ENCODE measurements around the gene MFGE8. TPM values are rescaled to one million over a fixed set of nuclear protein-coding genes. Genes with fewer than 3 reads are reported as not detected.

Gene MFGE8
- total RNA-seq, 2 experiments from 2014 or later = 29.0 to 34.0 TPM

- ATAC-seq (no peak), DNase-seq (no peak)
- CTCF ChIA-PET = interaction anchor here (0.9 to 2.3 kb wide), 2 partner anchors 10 to 16 kb away, joined by 3 to 7 read pairs; no protein-coding TSS in a partner anchor
- POLR2A ChIA-PET = interaction anchor here (1.7 kb wide), 1 partner anchor 14 kb away, joined by 4 read pairs; no protein-coding TSS in a partner anchor
- intact Hi-C loops (cut with micrococcal nuclease) = no loop called here
- Mint-ChIP-seq H3K36me3 (ENCODE audit: low read depth) (peaks cover 28% of the 10 kb centered on the region), H3K4me1 (ENCODE audit: low read depth) (peaks cover 4% of the 10 kb centered on the region), H3K27ac (no peak overlapping the region), H3K27me3 (no peaks in the 10 kb centered on the region), H3K9me3 (no peaks in the 10 kb centered on the region), H3K4me3 (no peak overlapping the region)
- TF ChIP-seq CTCF (IDR thresholded peaks at IDR 0.05) = no peak
Observed at GRCh38 chr15:88888719-88889118, 24.5 kb downstream of the MFGE8 start.

DNA sequence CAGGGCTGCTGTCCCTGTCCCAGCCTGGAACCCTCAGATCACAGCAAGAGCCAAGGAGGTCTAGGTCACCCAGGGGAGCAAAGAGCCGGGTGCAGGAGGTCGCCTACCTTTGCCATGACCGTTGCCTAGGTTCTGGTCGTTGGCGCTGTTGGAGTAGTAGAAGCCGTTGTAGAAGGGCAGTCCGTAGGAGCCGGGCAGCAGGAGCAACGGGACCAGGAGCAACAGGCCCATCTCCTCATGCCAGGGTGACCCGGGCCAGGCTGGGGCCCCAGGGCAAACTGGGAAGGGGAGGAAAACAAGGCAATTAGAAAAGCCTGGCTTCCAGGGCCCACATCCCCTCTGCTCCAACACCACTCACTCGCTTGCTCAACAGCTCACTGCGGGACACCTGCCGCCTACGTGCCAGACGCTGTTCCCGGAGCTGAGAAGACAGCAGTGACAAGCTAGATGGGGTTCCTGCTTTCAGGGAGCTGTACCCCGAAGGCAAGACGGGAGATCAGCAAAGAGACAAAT, 26.1 kb downstream of the MFGE8 start:
- DNase-seq (no peak), ATAC-seq (no peak)
- H3K27ac Mint-ChIP-seq = no peak overlapping the region
- H3K27me3 Mint-ChIP-seq = no peaks in the 10 kb centered on the region
- ChIA-PET CTCF (interaction anchor here (1.4 to 2.3 kb wide), 2 partner anchors 8 to 18 kb away, joined by 4 to 7 read pairs; no protein-coding TSS in a partner anchor), POLR2A (no interaction called here)
- H3K4me3 Mint-ChIP-seq = no peak overlapping the region
- no peaks in the 10 kb centered on the region for H3K9me3 Mint-ChIP-seq
- H3K36me3 Mint-ChIP-seq (ENCODE audit: low read depth) = peaks cover 26% of the 10 kb centered on the region
- TF ChIP-seq CTCF (IDR thresholded peaks at IDR 0.05) = no peak
- H3K4me1 Mint-ChIP-seq (ENCODE audit: low read depth) = no peaks in the 10 kb centered on the region
- intact Hi-C loops (cut with micrococcal nuclease) = no loop called here

- Mint-ChIP-seq H3K27me3 (no peaks in the 10 kb centered on the region), H3K4me1 (ENCODE audit: low read depth) (no peaks in the 10 kb centered on the region), H3K4me3 (no peak overlapping the region), H3K36me3 (ENCODE audit: low read depth) (peaks cover 43% of the 10 kb centered on the region), H3K9me3 (no peaks in the 10 kb centered on the region), H3K27ac (no peak overlapping the region)
- no peak for TF ChIP-seq CTCF (IDR thresholded peaks at IDR 0.05)
- intact Hi-C loops (cut with micrococcal nuclease) = no loop called here
- ChIA-PET POLR2A (interaction anchor here (0.6 to 0.8 kb wide), 2 partner anchors 10 to 116 kb away, joined by 4 to 6 read pairs; no protein-coding TSS in a partner anchor), CTCF (interaction anchor here (0.6 to 1.8 kb wide), 3 partner anchors 9 to 408 kb away, joined by 3 to 8 read pairs (median 3); no protein-coding TSS in a partner anchor)
- ATAC-seq (no peak), DNase-seq (no peak)
Observed at GRCh38 chr15:88882785-88883184, 30.4 kb downstream of the MFGE8 start.

GRCh38 chr15:88881775-88882174, 31.4 kb downstream of the MFGE8 start:
- TF ChIP-seq CTCF (IDR thresholded peaks at IDR 0.05) = no peak
- no peak overlapping the region for H3K27ac Mint-ChIP-seq

GRCh38 chr15:88880944-88881740, 32.0 kb downstream of the MFGE8 start:
- ATAC-seq (no peak), DNase-seq (no peak)
- ChIA-PET CTCF (interaction anchor here (0.7 to 1.6 kb wide), 3 partner anchors 11 to 14 kb away, joined by 3 read pairs; partner anchors contain the start of gene HAPLN3), POLR2A (no interaction called here)
- TF ChIP-seq CTCF (IDR thresholded peaks at IDR 0.05) = no peak
- Mint-ChIP-seq H3K27me3 (no peaks in the 10 kb centered on the region), H3K9me3 (no peaks in the 10 kb centered on the region), H3K4me1 (ENCODE audit: low read depth) (no peaks in the 10 kb centered on the region), H3K36me3 (ENCODE audit: low read depth) (peaks cover 43% of the 10 kb centered on the region), H3K4me3 (no peak overlapping the region), H3K27ac (no peak overlapping the region)
- intact Hi-C loops (cut with micrococcal nuclease) = no loop called here

More at GRCh38 chr15:88881775-88882174, 31.4 kb downstream of the MFGE8 start:
- H3K9me3 Mint-ChIP-seq = no peaks in the 10 kb centered on the region
- CTCF ChIA-PET = interaction anchor here (1.6 kb wide), 1 partner anchor 10 kb away, joined by 3 read pairs; no protein-coding TSS in a partner anchor
- H3K4me3 Mint-ChIP-seq = no peak overlapping the region
- intact Hi-C loops (cut with micrococcal nuclease) = no loop called here
- peaks cover 38% of the 10 kb centered on the region for H3K36me3 Mint-ChIP-seq (ENCODE audit: low read depth)
- POLR2A ChIA-PET = no interaction called here
- no peaks in the 10 kb centered on the region for H3K27me3 Mint-ChIP-seq
- H3K4me1 Mint-ChIP-seq (ENCODE audit: low read depth) = no peaks in the 10 kb centered on the region
- no peak for ATAC-seq
- DNase-seq = no peak

Data from activated CD8-positive, alpha-beta T cell treated with anti-CD3 and anti-CD28 coated beads for 36 hours (primary cell).